22Rv1 (cell line): ENCODE results near the gene FEN1.

Source experiments
- ZFX ChIP-seq: fragments of 450-650 bp; IDR thresholded peaks from 2 replicates; pipeline ENCODE4 v1.6.1; 2017; ENCODE audit warnings: antibody characterized with exemption, borderline replicate concordance
- TF ChIP-seq, protein P1 (sequence below): fragments of 450-650 bp; IDR thresholded peaks from 2 replicates; pipeline ENCODE4 v1.5.1; 2017; ENCODE audit warnings: mild to moderate bottlenecking

DNA sequence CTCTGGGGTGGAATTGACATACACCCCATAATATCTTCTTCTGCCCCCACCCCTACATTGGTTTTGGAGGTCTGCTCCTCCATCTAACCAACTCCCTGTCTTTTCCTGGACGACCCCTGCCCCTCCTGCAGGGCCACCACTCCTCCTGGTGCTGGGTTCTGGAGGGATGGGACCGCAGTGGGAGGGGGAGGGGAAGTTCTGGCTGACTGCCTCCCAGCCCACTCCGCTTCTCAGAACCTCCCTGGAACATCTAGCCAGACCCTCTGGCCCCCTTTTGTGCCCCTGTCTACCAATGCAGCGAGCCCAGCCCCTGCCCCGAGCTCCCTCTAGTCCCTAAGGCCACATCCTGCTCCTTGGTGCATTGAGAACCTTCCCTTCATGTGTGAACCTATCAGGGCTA lies 39.0 kb upstream of the FEN1 start:
- TF ChIP-seq, protein P1, sequence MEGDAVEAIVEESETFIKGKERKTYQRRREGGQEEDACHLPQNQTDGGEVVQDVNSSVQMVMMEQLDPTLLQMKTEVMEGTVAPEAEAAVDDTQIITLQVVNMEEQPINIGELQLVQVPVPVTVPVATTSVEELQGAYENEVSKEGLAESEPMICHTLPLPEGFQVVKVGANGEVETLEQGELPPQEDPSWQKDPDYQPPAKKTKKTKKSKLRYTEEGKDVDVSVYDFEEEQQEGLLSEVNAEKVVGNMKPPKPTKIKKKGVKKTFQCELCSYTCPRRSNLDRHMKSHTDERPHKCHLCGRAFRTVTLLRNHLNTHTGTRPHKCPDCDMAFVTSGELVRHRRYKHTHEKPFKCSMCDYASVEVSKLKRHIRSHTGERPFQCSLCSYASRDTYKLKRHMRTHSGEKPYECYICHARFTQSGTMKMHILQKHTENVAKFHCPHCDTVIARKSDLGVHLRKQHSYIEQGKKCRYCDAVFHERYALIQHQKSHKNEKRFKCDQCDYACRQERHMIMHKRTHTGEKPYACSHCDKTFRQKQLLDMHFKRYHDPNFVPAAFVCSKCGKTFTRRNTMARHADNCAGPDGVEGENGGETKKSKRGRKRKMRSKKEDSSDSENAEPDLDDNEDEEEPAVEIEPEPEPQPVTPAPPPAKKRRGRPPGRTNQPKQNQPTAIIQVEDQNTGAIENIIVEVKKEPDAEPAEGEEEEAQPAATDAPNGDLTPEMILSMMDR, result no peak
- no peak for TF ChIP-seq ZFX
